ENCODE measurements around the gene TKTL2.

TKTL2 gene

DNA sequence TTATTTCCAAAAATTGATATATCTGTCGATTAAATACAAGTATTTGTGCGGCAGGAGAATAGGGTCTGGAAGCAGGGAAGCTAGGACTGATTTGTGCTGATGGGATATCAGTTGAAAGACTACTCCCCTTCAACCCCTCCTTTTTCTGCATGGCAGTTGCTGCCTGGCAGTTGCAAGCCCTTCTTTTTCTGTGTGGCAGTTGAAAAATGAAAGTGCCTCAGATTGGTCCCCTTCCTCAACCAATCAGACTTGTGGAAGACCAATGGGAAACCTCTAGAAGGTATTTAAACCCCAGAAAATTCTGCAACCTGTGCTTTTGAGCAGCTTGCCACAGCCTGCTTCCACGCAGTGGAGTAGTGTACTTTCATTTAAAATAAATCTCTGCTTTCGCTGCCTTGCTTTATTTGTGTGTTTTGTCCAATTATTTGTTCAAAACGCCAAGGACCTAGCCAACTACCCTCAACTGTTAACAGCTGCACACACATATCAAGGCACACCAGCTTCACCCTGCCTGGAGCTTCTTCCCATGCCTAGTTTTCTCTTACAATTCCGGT is 19.5 kb upstream of the TKTL2 start:
- H3K27ac ChIP-seq = no peak overlapping the region
- TF ChIP-seq, protein P1, sequence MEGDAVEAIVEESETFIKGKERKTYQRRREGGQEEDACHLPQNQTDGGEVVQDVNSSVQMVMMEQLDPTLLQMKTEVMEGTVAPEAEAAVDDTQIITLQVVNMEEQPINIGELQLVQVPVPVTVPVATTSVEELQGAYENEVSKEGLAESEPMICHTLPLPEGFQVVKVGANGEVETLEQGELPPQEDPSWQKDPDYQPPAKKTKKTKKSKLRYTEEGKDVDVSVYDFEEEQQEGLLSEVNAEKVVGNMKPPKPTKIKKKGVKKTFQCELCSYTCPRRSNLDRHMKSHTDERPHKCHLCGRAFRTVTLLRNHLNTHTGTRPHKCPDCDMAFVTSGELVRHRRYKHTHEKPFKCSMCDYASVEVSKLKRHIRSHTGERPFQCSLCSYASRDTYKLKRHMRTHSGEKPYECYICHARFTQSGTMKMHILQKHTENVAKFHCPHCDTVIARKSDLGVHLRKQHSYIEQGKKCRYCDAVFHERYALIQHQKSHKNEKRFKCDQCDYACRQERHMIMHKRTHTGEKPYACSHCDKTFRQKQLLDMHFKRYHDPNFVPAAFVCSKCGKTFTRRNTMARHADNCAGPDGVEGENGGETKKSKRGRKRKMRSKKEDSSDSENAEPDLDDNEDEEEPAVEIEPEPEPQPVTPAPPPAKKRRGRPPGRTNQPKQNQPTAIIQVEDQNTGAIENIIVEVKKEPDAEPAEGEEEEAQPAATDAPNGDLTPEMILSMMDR (conservative IDR thresholded peaks at IDR 0.05) = no peak

DNA sequence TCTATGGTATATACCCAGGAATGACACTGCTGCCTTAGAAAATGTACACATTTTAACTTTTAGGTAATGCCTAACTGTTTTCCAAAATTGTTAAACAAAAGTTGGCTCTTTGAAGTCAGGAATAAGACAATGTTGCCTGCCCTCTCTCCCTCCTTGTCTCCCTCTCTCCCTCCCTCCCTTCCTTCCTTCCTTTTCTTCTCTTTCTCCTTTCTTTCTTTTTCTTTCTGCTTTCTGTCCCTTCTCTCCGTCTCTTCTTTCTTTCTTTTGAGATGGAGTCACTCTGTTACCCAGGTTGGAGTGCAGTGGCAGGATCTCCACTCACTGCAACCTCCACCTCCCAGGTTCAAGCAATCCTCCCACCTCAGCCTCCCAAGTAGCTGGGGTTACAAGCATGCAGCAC is 16.4 kb upstream of the TKTL2 start:
- TF ChIP-seq, protein P1 (conservative IDR thresholded peaks at IDR 0.05) = no peak
- H3K27ac ChIP-seq = no peak overlapping the region

DNA sequence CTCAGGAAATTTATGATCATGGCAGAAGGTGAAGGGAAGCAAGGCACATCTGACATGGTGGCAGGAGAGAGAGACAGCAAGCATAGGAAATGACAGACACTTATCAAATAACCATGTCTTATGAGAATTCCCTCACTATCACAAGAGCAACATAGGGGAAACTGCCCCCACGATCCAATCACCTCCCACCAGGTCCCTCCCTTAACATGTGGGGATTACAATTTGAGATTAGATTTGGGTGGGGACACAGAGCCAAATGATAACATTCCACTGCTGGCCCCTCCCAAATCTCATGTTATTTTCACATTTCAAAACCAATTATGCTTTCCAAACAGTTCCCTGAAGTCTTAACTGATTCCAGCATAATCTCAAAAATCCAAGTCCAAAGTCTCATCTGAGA is 12.8 kb upstream of the TKTL2 start:
- TF ChIP-seq, protein P1 (conservative IDR thresholded peaks at IDR 0.05) = no peak
- no peak overlapping the region for H3K27ac ChIP-seq

DNA sequence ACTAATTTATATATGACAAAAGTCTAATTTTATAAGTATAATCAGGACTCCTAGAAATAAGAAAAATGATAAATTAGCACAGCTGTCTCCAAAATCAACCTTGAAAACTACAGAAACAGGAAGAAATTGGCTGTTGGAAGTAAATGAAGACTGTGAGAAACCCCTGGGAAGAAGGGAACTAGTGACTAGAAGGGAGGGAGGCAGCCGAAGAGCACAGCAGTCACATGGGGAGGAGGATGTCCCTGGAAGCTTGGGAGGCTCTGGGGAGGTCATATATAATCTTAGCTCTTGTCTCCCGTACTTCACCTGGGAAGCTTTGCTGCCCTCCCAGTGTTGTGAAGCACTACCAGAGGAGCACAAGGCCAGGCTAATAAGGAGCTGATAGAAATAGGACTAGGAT is 12.0 kb upstream of the TKTL2 start:
- TF ChIP-seq, protein P1 (conservative IDR thresholded peaks at IDR 0.05) = no peak
- H3K27ac ChIP-seq = no peak overlapping the region

DNA sequence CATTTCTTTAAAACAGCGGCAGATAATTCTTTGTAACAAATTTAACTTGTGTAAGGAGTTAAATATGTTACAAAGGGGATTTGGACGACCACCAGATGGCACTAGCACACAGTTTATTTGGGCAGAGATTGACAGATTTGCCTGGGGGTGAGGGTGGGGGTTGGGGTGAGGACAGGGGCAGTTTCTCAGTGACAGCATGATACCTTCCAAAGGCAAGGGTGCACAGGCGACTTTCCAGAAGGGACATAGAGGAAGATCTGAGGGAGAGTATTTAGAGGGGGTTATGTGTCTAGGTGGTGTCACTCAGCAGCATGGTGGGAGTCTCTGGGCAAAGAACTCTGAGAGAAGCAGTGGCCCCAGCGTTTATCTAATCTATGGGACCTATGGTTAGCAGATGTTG is 11.4 kb upstream of the TKTL2 start:
- no peak overlapping the region for H3K27ac ChIP-seq
- TF ChIP-seq, protein P1 (conservative IDR thresholded peaks at IDR 0.05) = peak; percentile 70

DNA sequence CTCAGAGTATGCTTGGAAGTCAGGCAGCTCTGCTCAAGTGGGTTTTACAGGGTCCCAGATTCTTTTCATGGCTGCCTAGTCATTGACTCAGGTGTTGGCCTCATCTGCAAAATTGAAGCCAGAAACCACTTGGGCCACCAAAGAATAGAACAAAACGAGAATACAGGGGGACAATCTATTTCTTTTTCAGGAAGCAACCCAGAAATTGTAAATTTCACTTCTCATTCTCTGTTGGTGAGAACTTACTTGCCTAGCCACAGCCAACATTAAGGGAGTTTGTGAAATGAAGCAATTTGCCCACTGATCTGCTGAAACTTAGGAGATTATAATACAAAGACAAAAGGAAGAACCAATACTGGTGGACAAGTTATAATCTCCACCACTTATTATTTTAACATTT is 8.6 kb upstream of the TKTL2 start:
- no peak overlapping the region for H3K27ac ChIP-seq
- TF ChIP-seq, protein P1 (conservative IDR thresholded peaks at IDR 0.05) = no peak

DNA sequence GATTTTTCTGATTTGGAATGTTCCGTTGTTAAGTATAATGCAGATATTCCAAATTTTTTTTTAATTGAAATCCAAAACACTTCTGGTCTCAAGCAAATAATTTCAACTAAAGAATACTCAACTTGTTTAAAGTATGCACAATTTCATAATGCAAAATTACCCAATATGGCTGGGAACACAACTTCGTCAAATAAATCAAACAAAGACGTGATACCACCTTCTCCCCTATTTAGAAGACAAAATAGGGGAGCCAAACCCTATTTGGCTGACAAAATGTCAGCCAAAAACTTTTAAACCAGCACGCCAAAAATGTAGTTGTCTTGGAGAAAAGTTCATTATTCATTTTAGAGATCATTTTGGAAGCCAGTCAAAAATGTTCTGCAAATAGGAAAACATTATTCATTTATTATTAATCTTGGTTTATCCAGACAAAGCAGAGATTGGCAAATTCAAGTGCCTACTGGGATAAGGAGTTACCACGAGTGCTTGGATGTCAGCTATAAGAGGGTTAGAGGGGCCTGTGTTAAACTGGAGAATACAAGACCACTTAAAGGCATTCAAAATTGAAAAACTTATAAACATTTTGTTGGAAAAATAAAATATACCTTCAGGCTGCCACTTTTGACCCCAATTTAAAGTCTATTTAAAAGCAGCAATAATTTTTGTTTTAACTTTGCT is 3.3 kb upstream of the TKTL2 start:
- TF ChIP-seq, protein P1 (conservative IDR thresholded peaks at IDR 0.05) = no peak

More for the DNA sequence above, 3.3 kb upstream of the TKTL2 start:
- no peak overlapping the region for H3K27ac ChIP-seq

Data from VCaP (cell line).